HepG2 (cell line): Measurements from ENCODE around the gene CEP162. TPM values are rescaled to one million over a fixed set of nuclear protein-coding genes. Genes with fewer than 3 reads are reported as not detected.

Experiments used
- ARID2 ChIP-seq: sonication (generic); formaldehyde crosslinking; IDR thresholded peaks from 2 replicates; pipeline ENCODE4 v1.8.1; 2022; ENCODE audit warnings: mild to moderate bottlenecking, missing genetic modification reagents, borderline replicate concordance
- GFI1 ChIP-seq: sonication (generic); formaldehyde crosslinking; IDR thresholded peaks from 2 replicates; pipeline ENCODE4 v1.5.0; 2020; ENCODE audit warnings: missing genetic modification reagents, mild to moderate bottlenecking, borderline replicate concordance
- HINFP ChIP-seq: sonication (generic); formaldehyde crosslinking; IDR thresholded peaks from 2 replicates; pipeline ENCODE4 v1.4.0; 2020; ENCODE audit warnings: low read depth, mild to moderate bottlenecking, missing genetic modification reagents
- HNRNPL ChIP-seq: fragments of 200-400 bp; formaldehyde crosslinking; IDR thresholded peaks from 2 replicates; pipeline ENCODE4 v1.6.1; 2017; ENCODE audit warnings: mild to moderate bottlenecking, low read depth, low read length
- HOMEZ ChIP-seq: IDR thresholded peaks from 2 replicates; pipeline ENCODE4 v1.6.1; 2016; ENCODE audit warnings: low read depth
- MAFG ChIP-seq: sonication (generic); formaldehyde crosslinking; IDR thresholded peaks from 2 replicates; pipeline ENCODE4 v1.5.1; 2020; ENCODE audit warnings: mild to moderate bottlenecking, missing genetic modification reagents
- RFX3 ChIP-seq: IDR thresholded peaks from 2 replicates; pipeline ENCODE4 v1.6.1; 2016; ENCODE audit warnings: missing biosample characterization, missing genetic modification reagents
- RORA ChIP-seq: sonication (generic); formaldehyde crosslinking; IDR thresholded peaks from 2 replicates; pipeline ENCODE4 v1.5.0; 2020; ENCODE audit warnings: mild to moderate bottlenecking, missing genetic modification reagents, moderate library complexity
- TFDP1 ChIP-seq: IDR thresholded peaks from 2 replicates; pipeline ENCODE4 v1.6.1; 2016; ENCODE audit warnings: missing compliant biosample characterization, missing genetic modification reagents, borderline replicate concordance
- THAP11 ChIP-seq: IDR thresholded peaks from 2 replicates; pipeline ENCODE4 v1.6.1; 2016; ENCODE audit warnings: missing biosample characterization, missing genetic modification reagents
- ZFP41 ChIP-seq: sonication (generic); formaldehyde crosslinking; IDR thresholded peaks from 2 replicates; pipeline ENCODE4 v1.4.0; 2020; ENCODE audit warnings: mild to moderate bottlenecking, missing genetic modification reagents, borderline replicate concordance
- ZNF234 ChIP-seq: sonication (generic); formaldehyde crosslinking; conservative IDR thresholded peaks from 2 replicates; pipeline ENCODE4 v1.5.1; 2020; ENCODE audit warnings: mild to moderate bottlenecking, missing genetic modification reagents
- ZNF557 ChIP-seq: sonication (generic); formaldehyde crosslinking; IDR thresholded peaks from 2 replicates; pipeline ENCODE4 v1.4.0; 2020; ENCODE audit warnings: missing genetic modification reagents
- ZNF562 ChIP-seq: sonication (generic); formaldehyde crosslinking; IDR thresholded peaks from 2 replicates; pipeline ENCODE4 v1.8.0; 2022; ENCODE audit warnings: missing genetic modification reagents, borderline replicate concordance
- ZSCAN22 ChIP-seq: sonication (generic); formaldehyde crosslinking; IDR thresholded peaks from 2 replicates; pipeline ENCODE4 v1.4.0; 2020; ENCODE audit warnings: mild to moderate bottlenecking, missing genetic modification reagents
- polyA plus RNA-seq, 8 experiments: library from polyadenylated mRNA; depleted of rRNA in 3 of 8; stranded (reverse) in 7 of 8; unstranded in 1 of 8; fragments of >200 nt; fragmentation: Illumina TruSeq in 4 of 8; extraction: Trizol in 4 of 8; gene quantifications; 2 replicates each; pipeline versions ENCODE4 v1.2.1 to v1.2.3, GENCODE V29; 2011 to 2016; ENCODE audit warnings: low read depth in 4 of 8, missing spikeins in 1 of 8, mixed read lengths in 1 of 8; ENCODE audit not compliant: insufficient read depth in 1 of 8
- total RNA-seq, 5 experiments: library from RNA; depleted of rRNA; stranded (reverse); fragments of >200 nt; fragmentation: Illumina TruSeq; extraction: Trizol; gene quantifications; 2 replicates each; pipeline ENCODE4 v1.2.3, GENCODE V29; 2016; ENCODE audit warnings: low read depth in 1 of 5
- TF ChIP-seq, protein P1 (sequence below): sonication (generic); formaldehyde crosslinking; IDR thresholded peaks from 2 replicates; pipeline ENCODE4 v1.4.0; 2020; ENCODE audit warnings: low read depth, missing genetic modification reagents
- TF ChIP-seq, protein P2 (sequence below): IDR thresholded peaks from 2 replicates; pipeline ENCODE4 v1.6.1; 2016

CEP162 gene
- total and polyA plus RNA-seq, 2 of the 13 experiments (the other 11 are each of a cell fraction or from before 2014, with no cell fraction given) = 0.50 to 7.9 TPM

- TF ChIP-seq GFI1 = peak; percentile 58; the same call in 1 of the 2 replicates
- TF ChIP-seq HINFP = no peak
- TF ChIP-seq ZFP41 = no peak
- TF ChIP-seq ZSCAN22 = no peak
- TF ChIP-seq, protein P1, sequence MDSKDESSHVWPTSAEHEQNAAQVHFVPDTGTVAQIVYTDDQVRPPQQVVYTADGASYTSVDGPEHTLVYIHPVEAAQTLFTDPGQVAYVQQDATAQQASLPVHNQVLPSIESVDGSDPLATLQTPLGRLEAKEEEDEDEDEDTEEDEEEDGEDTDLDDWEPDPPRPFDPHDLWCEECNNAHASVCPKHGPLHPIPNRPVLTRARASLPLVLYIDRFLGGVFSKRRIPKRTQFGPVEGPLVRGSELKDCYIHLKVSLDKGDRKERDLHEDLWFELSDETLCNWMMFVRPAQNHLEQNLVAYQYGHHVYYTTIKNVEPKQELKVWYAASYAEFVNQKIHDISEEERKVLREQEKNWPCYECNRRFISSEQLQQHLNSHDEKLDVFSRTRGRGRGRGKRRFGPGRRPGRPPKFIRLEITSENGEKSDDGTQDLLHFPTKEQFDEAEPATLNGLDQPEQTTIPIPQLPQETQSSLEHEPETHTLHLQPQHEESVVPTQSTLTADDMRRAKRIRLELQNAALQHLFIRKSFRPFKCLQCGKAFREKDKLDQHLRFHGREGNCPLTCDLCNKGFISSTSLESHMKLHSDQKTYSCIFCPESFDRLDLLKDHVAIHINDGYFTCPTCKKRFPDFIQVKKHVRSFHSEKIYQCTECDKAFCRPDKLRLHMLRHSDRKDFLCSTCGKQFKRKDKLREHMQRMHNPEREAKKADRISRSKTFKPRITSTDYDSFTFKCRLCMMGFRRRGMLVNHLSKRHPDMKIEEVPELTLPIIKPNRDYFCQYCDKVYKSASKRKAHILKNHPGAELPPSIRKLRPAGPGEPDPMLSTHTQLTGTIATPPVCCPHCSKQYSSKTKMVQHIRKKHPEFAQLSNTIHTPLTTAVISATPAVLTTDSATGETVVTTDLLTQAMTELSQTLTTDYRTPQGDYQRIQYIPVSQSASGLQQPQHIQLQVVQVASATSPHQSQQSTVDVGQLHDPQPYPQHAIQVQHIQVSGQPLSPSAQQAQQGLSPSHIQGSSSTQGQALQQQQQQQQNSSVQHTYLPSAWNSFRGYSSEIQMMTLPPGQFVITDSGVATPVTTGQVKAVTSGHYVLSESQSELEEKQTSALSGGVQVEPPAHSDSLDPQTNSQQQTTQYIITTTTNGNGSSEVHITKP (CRISPR knock-in tag) = peak; percentile 41; the same call in 1 of the 2 replicates
- TF ChIP-seq TFDP1 (CRISPR knock-in tag) = peak; percentile 95
- TF ChIP-seq, protein P2, sequence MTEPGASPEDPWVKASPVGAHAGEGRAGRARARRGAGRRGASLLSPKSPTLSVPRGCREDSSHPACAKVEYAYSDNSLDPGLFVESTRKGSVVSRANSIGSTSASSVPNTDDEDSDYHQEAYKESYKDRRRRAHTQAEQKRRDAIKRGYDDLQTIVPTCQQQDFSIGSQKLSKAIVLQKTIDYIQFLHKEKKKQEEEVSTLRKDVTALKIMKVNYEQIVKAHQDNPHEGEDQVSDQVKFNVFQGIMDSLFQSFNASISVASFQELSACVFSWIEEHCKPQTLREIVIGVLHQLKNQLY (CRISPR knock-in tag) = no peak
- TF ChIP-seq HNRNPL = no peak
- peak; percentile 99 for TF ChIP-seq THAP11 (CRISPR knock-in tag)
- no peak; the same call in 1 of the 2 replicates for TF ChIP-seq ZNF562 (CRISPR knock-in tag)
- no peak for TF ChIP-seq HOMEZ (CRISPR knock-in tag)
- no peak for TF ChIP-seq RORA (CRISPR knock-in tag)
- TF ChIP-seq RFX3 (CRISPR knock-in tag) = peak; percentile 91
- no peak for TF ChIP-seq ZNF557 (CRISPR knock-in tag)
- no peak for TF ChIP-seq ARID2 (CRISPR knock-in tag)
- no peak for TF ChIP-seq ZNF234 (CRISPR knock-in tag)
- no peak for TF ChIP-seq MAFG (CRISPR knock-in tag)
Measured at GRCh38 chr6:84227434-84228197, at the start of gene CEP162 (continued).
